GM12865 (cell line): ENCODE measurements around the gene UBE2D1.

ENCODE experiments used
- DNase-seq: peaks from one replicate; pipeline ENCODE4 v3.0.0; 2010; ENCODE audit warnings: low read depth
- H3K4me3 ChIP-seq: 2 replicates; pipeline ENCODE4 v1.5.1; 2011; ENCODE audit warnings: mild to moderate bottlenecking, low read depth, low read length, control low read depth
- CTCF ChIP-seq: IDR thresholded peaks from 2 replicates; pipeline ENCODE4 v1.5.1; 2011; ENCODE audit warnings: low read length, control low read depth, low read depth, inconsistent platforms; ENCODE audit not compliant: insufficient read depth; ENCODE audit errors: missing control alignments

Gene UBE2D1

GRCh38 chr10:58320351-58321049, 14.3 kb upstream of the UBE2D1 start:
- DNase-seq: no peak
- no peak overlapping the region for H3K4me3 ChIP-seq
- TF ChIP-seq CTCF: no peak

- no peak overlapping the region for H3K4me3 ChIP-seq
- peak; percentile 53 for DNase-seq
- TF ChIP-seq CTCF: no peak
These were observed 12.6 kb upstream of the UBE2D1 start for GRCh38 chr10:58322072-58322834.

GRCh38 chr10:58322835-58323209, 12.0 kb upstream of the UBE2D1 start:
- no peak overlapping the region for H3K4me3 ChIP-seq
- TF ChIP-seq CTCF: no peak
- DNase-seq: no peak

- no peak overlapping the region for H3K4me3 ChIP-seq
- DNase-seq: no peak
- no peak for TF ChIP-seq CTCF
These were observed 7.8 kb upstream of the UBE2D1 start for GRCh38 chr10:58326967-58327381.

GRCh38 chr10:58328233-58328632, 6.6 kb upstream of the UBE2D1 start:
- no peak overlapping the region for H3K4me3 ChIP-seq
- no peak for TF ChIP-seq CTCF
- no peak for DNase-seq

GRCh38 chr10:58330431-58330830, 4.4 kb upstream of the UBE2D1 start:
- H3K4me3 ChIP-seq: no peak overlapping the region
- DNase-seq: no peak
- TF ChIP-seq CTCF: no peak
